Fibroblast of pulmonary artery (primary cell): ENCODE data around the gene CHD6.

Source experiments
- DNase-seq: peaks from one replicate; pipeline ENCODE4 v3.0.0-alpha.2; 2010; ENCODE audit warnings: low read depth
- H3K4me3 ChIP-seq: replicated peaks from 2 replicates; pipeline ENCODE4 v1.5.1; 2011; ENCODE audit warnings: low read depth, mild to moderate bottlenecking, control low read depth, low read length, moderate library complexity
- TF ChIP-seq, protein P1 (sequence below): IDR thresholded peaks from 2 replicates; pipeline ENCODE4 v1.5.1; 2011; ENCODE audit warnings: mild to moderate bottlenecking, control low read depth, low read length, inconsistent platforms; ENCODE audit errors: missing control alignments

The CHD6 gene

DNA sequence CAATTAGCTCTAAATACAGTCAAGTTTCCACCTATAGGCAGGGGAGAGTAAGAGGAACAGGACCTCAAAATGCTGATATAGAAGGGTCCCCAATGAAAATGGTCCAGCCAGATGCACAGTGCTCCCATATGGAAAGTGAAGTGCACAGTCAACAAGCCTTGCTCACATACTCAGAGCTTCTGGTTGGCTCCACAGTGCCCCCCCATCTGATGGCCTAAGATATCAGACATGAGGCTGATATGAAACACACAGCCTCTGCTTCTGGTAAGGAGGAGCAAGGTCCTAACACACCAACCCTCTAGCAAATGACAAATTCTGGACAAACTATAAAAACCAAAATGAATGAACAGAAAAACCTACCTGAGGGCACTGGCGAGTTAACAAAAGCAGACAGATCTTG is 140.2 kb downstream of the CHD6 start:
- no peak overlapping the region for H3K4me3 ChIP-seq
- TF ChIP-seq, protein P1, sequence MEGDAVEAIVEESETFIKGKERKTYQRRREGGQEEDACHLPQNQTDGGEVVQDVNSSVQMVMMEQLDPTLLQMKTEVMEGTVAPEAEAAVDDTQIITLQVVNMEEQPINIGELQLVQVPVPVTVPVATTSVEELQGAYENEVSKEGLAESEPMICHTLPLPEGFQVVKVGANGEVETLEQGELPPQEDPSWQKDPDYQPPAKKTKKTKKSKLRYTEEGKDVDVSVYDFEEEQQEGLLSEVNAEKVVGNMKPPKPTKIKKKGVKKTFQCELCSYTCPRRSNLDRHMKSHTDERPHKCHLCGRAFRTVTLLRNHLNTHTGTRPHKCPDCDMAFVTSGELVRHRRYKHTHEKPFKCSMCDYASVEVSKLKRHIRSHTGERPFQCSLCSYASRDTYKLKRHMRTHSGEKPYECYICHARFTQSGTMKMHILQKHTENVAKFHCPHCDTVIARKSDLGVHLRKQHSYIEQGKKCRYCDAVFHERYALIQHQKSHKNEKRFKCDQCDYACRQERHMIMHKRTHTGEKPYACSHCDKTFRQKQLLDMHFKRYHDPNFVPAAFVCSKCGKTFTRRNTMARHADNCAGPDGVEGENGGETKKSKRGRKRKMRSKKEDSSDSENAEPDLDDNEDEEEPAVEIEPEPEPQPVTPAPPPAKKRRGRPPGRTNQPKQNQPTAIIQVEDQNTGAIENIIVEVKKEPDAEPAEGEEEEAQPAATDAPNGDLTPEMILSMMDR = no peak
- DNase-seq = no peak

DNA sequence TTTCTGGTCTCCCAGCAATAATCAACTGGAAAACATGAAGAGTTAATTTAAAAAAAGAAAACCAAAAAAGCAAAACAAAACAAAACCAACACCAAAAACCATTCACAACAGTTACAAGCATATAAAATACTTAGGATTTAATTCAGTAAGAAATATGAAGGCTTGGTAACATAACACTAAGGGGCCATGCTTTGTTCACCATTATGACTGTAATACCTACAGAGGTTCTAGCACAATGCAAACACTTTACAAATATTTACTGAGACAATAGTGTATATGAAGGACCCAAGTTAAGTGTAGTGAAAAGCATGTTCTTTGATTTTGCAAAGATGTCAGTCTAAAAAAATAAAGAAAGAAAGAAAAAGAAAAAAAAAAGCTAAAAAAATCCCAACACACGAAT is 141.7 kb downstream of the CHD6 start:
- no peak overlapping the region for H3K4me3 ChIP-seq
- no peak for DNase-seq
- TF ChIP-seq, protein P1 = no peak

DNA sequence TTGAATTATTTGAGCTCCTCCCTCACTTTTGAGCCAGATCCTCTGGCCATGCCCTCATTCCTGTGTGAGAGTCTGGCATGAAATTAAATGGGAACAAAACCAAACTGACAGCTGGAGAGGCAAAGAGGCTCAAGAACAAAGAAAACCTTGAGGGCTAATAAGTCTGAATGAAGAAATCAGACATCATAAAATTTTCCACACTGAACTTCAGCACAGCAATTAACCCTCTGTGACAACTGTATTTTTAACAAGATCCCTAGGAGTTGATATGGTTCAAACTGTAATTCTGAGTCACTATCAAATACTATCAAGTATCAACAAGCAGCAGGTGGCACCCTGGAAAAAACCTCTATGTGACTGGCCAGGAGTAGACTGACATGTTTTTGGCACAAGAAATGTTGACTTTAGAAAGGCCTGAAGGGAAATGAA is 142.2 kb downstream of the CHD6 start:
- no peak overlapping the region for H3K4me3 ChIP-seq

DNA sequence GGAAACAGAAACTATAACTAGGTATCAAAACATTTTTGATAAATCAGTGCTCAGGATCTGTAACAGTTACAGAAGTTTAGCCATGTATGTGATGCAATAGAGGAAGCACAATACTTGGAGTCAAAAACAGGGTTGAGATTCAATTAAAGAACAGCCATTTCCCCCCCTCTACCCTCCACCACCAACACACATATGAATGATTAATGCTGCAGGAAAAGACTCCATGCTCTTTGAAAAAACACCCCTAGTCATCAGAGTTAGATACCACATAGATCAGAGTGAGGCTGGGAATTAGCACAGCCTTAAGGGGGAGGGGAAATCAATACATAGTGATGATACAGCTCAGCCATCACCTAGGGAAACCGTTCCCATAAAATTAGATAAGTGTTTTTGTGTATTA is 142.7 kb downstream of the CHD6 start:
- H3K4me3 ChIP-seq = no peak overlapping the region
- TF ChIP-seq, protein P1 = no peak
- no peak for DNase-seq

More for the DNA sequence above, 142.2 kb downstream of the CHD6 start:
- TF ChIP-seq, protein P1 = no peak
- peak; percentile 63 for DNase-seq

DNA sequence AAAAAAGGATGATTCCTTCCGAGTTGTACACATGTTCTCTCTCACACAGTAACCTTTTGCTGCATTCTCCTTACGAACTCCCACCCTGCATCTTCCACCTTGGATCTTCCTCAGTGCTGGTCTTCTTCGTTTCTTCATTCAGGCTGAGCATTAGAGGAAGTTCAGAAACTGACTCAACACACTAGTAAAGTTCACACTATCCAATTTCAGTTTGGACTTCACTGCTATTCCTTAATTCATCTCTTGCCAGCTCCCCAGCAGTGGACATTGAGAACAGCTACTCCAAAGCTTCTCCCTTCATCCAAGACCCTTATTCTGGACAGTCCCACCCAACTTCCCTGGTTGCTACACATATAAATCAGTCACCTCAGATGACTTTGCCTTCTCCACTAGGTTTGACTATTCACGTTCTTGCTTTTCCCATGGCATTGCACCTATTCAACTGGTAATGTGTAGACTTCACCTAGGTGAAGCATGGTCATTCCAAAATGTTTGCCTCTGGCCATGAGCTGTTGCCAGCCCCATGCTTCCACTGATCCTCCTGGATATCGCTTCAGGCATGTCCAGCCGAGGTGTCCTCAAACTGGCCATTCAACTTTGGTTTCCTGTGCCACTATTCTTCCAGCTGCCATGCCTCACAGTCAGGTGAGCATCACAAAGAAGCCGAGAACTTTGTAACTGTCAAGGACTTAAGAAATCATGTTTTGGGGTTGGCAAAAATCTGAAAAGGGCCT is 147.6 kb downstream of the CHD6 start:
- TF ChIP-seq, protein P1 = no peak
- H3K4me3 ChIP-seq = no peak overlapping the region
- no peak for DNase-seq

DNA sequence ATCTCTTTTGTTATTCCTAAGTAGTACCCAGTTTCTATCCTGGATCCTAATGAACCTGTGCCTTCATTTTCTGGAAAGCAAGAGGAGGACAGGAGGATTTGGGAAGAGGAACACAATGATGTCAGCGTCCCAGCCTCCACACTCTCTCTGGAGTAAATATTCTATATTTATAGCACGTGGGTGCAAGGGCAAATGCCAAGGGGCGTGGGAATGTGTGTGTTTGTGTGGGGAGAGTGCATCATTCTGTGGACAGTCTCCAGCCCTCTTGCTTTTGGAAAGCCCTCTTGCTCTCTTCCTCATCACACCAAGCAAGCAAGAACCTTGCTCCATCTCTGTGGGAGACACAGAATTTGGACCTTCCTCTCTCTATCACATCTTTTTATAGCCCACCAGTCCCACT is 148.3 kb downstream of the CHD6 start:
- no peak overlapping the region for H3K4me3 ChIP-seq
- TF ChIP-seq, protein P1 = no peak
- DNase-seq = no peak
